GM12878 (cell line): Measurements from ENCODE around the gene CACNA1B. TPM values are rescaled to one million over a fixed set of nuclear protein-coding genes. Genes with fewer than 3 reads are reported as not detected.

ENCODE experiments used
- ATAC-seq: fragments of 200-7000 bp; cut with Tn5 transposase; 3 replicates; pipeline ENCODE4 v1.9.1; 2020; ENCODE audit warnings: mild to moderate bottlenecking, moderate library complexity
- BruUV-seq: library from RNA; stranded (reverse); fragments of 400-500 nt; replicated peaks from 2 replicates; lab custom pipeline; 2021; lab: Mats Ljungman, UMichigan
- CTCF ChIA-PET: fragments of 300-600 bp; sonication (Branson Sonifier 250); formaldehyde crosslinking; extraction: SDS; loops from one replicate; lab custom pipeline; 2021; ENCODE audit warnings: inconsistent platforms; lab: Yijun Ruan, JAX
- POLR2A ChIA-PET: fragments of 350-600 bp; formaldehyde crosslinking; extraction: SDS; loops from one replicate; lab custom pipeline; 2021; ENCODE audit warnings: inconsistent platforms; lab: Charles Lee
- RAD21 ChIA-PET: fragments of 300-600 bp; sonication (Branson Sonifier 250); formaldehyde crosslinking; loops from one replicate; lab custom pipeline; 2023; ENCODE audit warnings: antibody characterized with exemption; ENCODE audit not compliant: unreplicated experiment; lab: Charles Lee
- SMC1A ChIA-PET: fragments of 300-600 bp; sonication (Branson Sonifier 250); formaldehyde crosslinking; loops from one replicate; lab custom pipeline; 2023; ENCODE audit not compliant: unreplicated experiment, uncharacterized antibody; lab: Charles Lee
- DNase-seq: peaks from one replicate; pipeline ENCODE4 v3.0.0-alpha.2; 2011; ENCODE audit warnings: low read depth, low spot score
- FAIRE-seq: peaks from 3 replicates; lab custom pipeline; 2011; peaks lifted over from hg19 to GRCh38; lab: Jason Lieb, UNC
- H2AFZ ChIP-seq: 2 replicates; pipeline ENCODE4 v1.6.0; 2011; ENCODE audit warnings: low read depth, low read length, control low read depth; ENCODE audit not compliant: control insufficient read depth
- H3K27ac ChIP-seq: 2 replicates; pipeline ENCODE4 v1.5.1; 2011; ENCODE audit warnings: control low read depth; ENCODE audit not compliant: control insufficient read depth, insufficient read depth
- H3K27me3 ChIP-seq, 2 experiments: replicated peaks in 1 of 2; 2 replicates each; pipeline versions ENCODE4 v1.6.0 to v1.6.1; 2011; ENCODE audit warnings: low read length in 1 of 2; ENCODE audit not compliant: control insufficient read depth in 2 of 2, insufficient read depth in 2 of 2
- H3K36me3 ChIP-seq, 2 experiments: 2 replicates each; pipeline ENCODE4 v1.5.1; 2011; ENCODE audit warnings: low read length in 1 of 2; ENCODE audit not compliant: control insufficient read depth in 2 of 2, insufficient read depth in 2 of 2
- H3K4me1 ChIP-seq: 2 replicates; pipeline ENCODE4 v1.6.1; 2011; ENCODE audit warnings: mild to moderate bottlenecking, low read length, moderate library complexity, mixed read lengths; ENCODE audit not compliant: control insufficient read depth, insufficient read depth
- H3K4me2 ChIP-seq: 2 replicates; pipeline ENCODE4 v1.6.0; 2011; ENCODE audit warnings: control low read depth; ENCODE audit not compliant: control insufficient read depth, insufficient read depth
- H3K4me3 ChIP-seq: fragments of 200-600 bp; sonication (generic); 2 replicates; pipeline ENCODE4 v1.5.1; 2016
- H3K79me2 ChIP-seq: 2 replicates; pipeline ENCODE4 v1.6.0; 2011; ENCODE audit warnings: low read length; ENCODE audit not compliant: control insufficient read depth, insufficient read depth
- H3K9ac ChIP-seq: 2 replicates; pipeline ENCODE4 v1.8.0; 2011; ENCODE audit warnings: low read length, control low read depth, mixed read lengths; ENCODE audit not compliant: control insufficient read depth, insufficient read depth
- H3K9me3 ChIP-seq: replicated peaks from 3 replicates; pipeline ENCODE4 v1.5.1; 2011; ENCODE audit warnings: mild to moderate bottlenecking, low read length; ENCODE audit not compliant: control insufficient read depth, insufficient read depth
- H4K20me1 ChIP-seq: 2 replicates; pipeline ENCODE4 v1.6.0; 2011; ENCODE audit not compliant: control insufficient read depth, insufficient read depth
- BMI1 ChIP-seq: fragments of 450-650 bp; IDR thresholded peaks from 2 replicates; pipeline ENCODE4 v1.6.1; 2016; ENCODE audit warnings: mild to moderate bottlenecking, moderate library complexity, borderline replicate concordance
- RAD21 ChIP-seq: IDR thresholded peaks from 2 replicates; pipeline ENCODE4 v1.6.1; 2011; ENCODE audit warnings: mild to moderate bottlenecking, low read depth, low read length, moderate library complexity; ENCODE audit not compliant: insufficient read depth
- RAD51 ChIP-seq: fragments of 450-650 bp; IDR thresholded peaks from 2 replicates; pipeline ENCODE4 v1.6.1; 2016; ENCODE audit warnings: moderate library complexity, mild to moderate bottlenecking, inconsistent platforms
- TAF1 ChIP-seq: IDR thresholded peaks from 2 replicates; pipeline ENCODE4 v1.6.1; 2011; ENCODE audit warnings: mild to moderate bottlenecking, low read depth, low read length, borderline replicate concordance
- TARDBP ChIP-seq: IDR thresholded peaks from 2 replicates; pipeline ENCODE4 v1.6.1; 2016; ENCODE audit warnings: borderline replicate concordance
- ZBED1 ChIP-seq: IDR thresholded peaks from 2 replicates; pipeline ENCODE4 v1.6.1; 2016; ENCODE audit warnings: borderline replicate concordance
- ZNF24 ChIP-seq: fragments of 450-650 bp; IDR thresholded peaks from 2 replicates; pipeline ENCODE4 v1.6.1; 2017; ENCODE audit warnings: antibody characterized with exemption, mild to moderate bottlenecking
- ZSCAN29 ChIP-seq: fragments of 450-650 bp; IDR thresholded peaks from 2 replicates; pipeline ENCODE4 v1.6.1; 2017; ENCODE audit warnings: mild to moderate bottlenecking, moderate library complexity
- whole genome bisulfite sequencing: methylation state at CpG from one replicate; pipeline ENCODE4 v1.1.6; 2016; ENCODE audit warnings: low lambda C conversion rate; ENCODE audit not compliant: insufficient replicate concordance, insufficient coverage; ENCODE audit errors: missing lambda C conversion rate; 5-methylcytosine and 5-hydroxymethylcytosine counted together
- in situ Hi-C: fragments of 300-500 bp; cut with MboI; formaldehyde crosslinking; loops from 9 replicates; pipeline ENCODE4 v1.14.3; 2018; ENCODE audit warnings: mixed read lengths
- intact Hi-C: fragments of 100-400 bp; cut with micrococcal nuclease; formaldehyde crosslinking; loops from one replicate; pipeline ENCODE4 v1.14.2; 2022; ENCODE audit not compliant: unreplicated experiment
- polyA plus RNA-seq, 11 experiments: library from polyadenylated mRNA; depleted of rRNA in 4 of 11; unstranded in 6 of 11; stranded (reverse) in 5 of 11; fragments of >200 nt; fragmentation: Nextera tagmentation in 4 of 11; fragmentation: Illumina TruSeq in 1 of 11; extraction: Ambion mirVana in 4 of 11; extraction: Trizol in 1 of 11; gene quantifications; 1 replicate in 1 of 11; 2 replicates in 10 of 11; pipeline versions ENCODE4 v1.2.1 to v1.2.3, GENCODE V29; 2011 to 2016; ENCODE audit warnings: inconsistent platforms in 2 of 11, missing spikeins in 2 of 11, low read depth in 1 of 11
- total RNA-seq, 4 experiments: library from RNA; depleted of rRNA in 3 of 4; stranded (reverse); fragments of >200 nt in 3 of 4; fragmentation: Illumina TruSeq in 1 of 4; extraction: Trizol in 1 of 4; gene quantifications; 2 replicates each; pipeline versions ENCODE4 v1.2.1 to v1.2.3, GENCODE V29; 2013 to 2021
- TF ChIP-seq, protein P1 (sequence below): fragments of 450-650 bp; IDR thresholded peaks from 2 replicates; pipeline ENCODE4 v1.6.1; 2017; ENCODE audit warnings: mild to moderate bottlenecking, low read depth, inconsistent platforms; ENCODE audit not compliant: poor library complexity, severe bottlenecking
- TF ChIP-seq, protein P2 (sequence below): IDR thresholded peaks from 2 replicates; pipeline ENCODE4 v1.6.1; 2011; ENCODE audit warnings: borderline replicate concordance, low read depth, mild to moderate bottlenecking, moderate library complexity, low read length; ENCODE audit not compliant: insufficient read depth, poor library complexity, severe bottlenecking
- TF ChIP-seq, protein P3 (sequence below), 3 experiments: IDR thresholded peaks in 2 of 3; conservative IDR thresholded peaks in 1 of 3; 2 replicates each; pipeline ENCODE4 v1.5.1; 2011; ENCODE audit warnings: low read depth in 3 of 3, low read length in 3 of 3, mild to moderate bottlenecking in 3 of 3, control low read depth in 2 of 3, moderate library complexity in 2 of 3, inconsistent platforms in 1 of 3, mixed read lengths in 1 of 3; ENCODE audit not compliant: control insufficient read depth in 2 of 3, insufficient read depth in 1 of 3; ENCODE audit errors: extremely low read depth in 1 of 3
- TF ChIP-seq, protein P4 (sequence below): IDR thresholded peaks from 2 replicates; pipeline ENCODE4 v1.6.1; 2011; ENCODE audit warnings: low read depth, mild to moderate bottlenecking, low read length, moderate library complexity, borderline replicate concordance; ENCODE audit errors: extremely low read depth
- TF ChIP-seq, protein P5 (sequence below): fragments of 450-650 bp; formaldehyde crosslinking; IDR thresholded peaks from 2 replicates; pipeline ENCODE4 v1.4.0; 2020; ENCODE audit warnings: mild to moderate bottlenecking, moderate library complexity

Gene CACNA1B
- total and polyA plus RNA-seq, 10 of the 15 experiments (the other 5 are each of a cell fraction or from before 2014, with no cell fraction given): 0.01 to 0.03 (median 0.01) TPM; not detected in 7

DNA sequence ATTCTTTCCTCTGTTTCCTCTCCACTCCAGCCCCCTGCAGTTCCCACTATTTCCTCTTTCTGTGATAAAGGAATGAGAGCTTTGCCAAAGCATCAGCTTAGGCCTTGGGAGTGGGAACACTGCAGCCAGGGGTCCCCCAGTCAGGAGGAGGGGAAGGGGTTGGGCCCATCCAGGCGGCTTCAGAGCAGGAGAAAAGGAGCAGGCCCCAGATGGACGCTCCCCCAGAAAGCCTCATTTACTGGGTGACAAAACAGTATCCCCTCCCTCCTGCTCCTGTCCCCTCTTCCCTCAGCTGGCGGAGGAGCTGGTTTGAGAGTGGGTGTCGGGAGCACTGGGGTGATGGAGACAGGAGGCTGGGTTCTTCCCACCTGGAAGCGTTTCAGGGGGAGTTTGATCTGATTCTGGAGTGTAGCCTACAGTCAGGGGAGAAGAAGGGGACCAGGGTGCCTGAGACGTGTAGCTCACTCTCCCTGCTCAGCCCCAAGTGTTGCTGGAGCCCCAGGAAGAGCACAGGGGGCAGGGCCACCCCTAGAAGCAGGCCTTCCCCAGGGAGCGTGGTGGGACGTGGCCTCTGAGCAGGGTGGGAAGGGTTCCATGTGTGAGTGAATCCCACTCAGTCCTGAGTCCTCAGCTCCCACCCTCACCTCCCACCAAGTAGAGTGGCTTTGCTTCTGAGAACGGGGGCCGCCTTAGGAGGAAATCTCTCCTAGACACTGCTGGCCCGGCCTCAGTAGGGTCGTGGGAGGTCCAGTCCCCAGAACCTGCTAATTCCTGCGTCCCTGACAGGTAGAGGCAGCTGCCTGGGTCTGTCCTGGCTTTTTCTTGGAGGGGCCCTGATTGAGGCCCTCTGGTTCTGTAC lies 173.1 kb downstream of the CACNA1B start:
- Histone ChIP-seq H3K27ac (no peak overlapping the region), H3K9ac (no peak overlapping the region), H3K79me2 (no peaks in the 10 kb centered on the region), H3K36me3 (no peaks in the 10 kb centered on the region), H4K20me1 (no peaks in the 10 kb centered on the region), H3K4me1 (no peaks in the 10 kb centered on the region), H3K4me3 (no peak overlapping the region), H2AFZ (no peak overlapping the region), H3K4me2 (no peak overlapping the region), H3K27me3 (peaks cover 0 to 2% of the 10 kb centered on the region in 2 experiments; a peak in 3 of 4 replicates), H3K9me3 (no peaks in the 10 kb centered on the region)
- DNase-seq: no peak
- ChIA-PET RAD21 (no interaction called here), CTCF (no interaction called here), SMC1A (no interaction called here), POLR2A (no interaction called here)
- TF ChIP-seq, protein P1, sequence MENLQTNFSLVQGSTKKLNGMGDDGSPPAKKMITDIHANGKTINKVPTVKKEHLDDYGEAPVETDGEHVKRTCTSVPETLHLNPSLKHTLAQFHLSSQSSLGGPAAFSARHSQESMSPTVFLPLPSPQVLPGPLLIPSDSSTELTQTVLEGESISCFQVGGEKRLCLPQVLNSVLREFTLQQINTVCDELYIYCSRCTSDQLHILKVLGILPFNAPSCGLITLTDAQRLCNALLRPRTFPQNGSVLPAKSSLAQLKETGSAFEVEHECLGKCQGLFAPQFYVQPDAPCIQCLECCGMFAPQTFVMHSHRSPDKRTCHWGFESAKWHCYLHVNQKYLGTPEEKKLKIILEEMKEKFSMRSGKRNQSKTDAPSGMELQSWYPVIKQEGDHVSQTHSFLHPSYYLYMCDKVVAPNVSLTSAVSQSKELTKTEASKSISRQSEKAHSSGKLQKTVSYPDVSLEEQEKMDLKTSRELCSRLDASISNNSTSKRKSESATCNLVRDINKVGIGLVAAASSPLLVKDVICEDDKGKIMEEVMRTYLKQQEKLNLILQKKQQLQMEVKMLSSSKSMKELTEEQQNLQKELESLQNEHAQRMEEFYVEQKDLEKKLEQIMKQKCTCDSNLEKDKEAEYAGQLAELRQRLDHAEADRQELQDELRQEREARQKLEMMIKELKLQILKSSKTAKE: no peak
- TF ChIP-seq RAD21 (no peak), TAF1 (no peak), BMI1 (no peak), ZNF24 (no peak), ZBED1 (no peak), TARDBP (no peak), RAD51 (no peak), ZSCAN29 (no peak)
- TF ChIP-seq, protein P2, sequence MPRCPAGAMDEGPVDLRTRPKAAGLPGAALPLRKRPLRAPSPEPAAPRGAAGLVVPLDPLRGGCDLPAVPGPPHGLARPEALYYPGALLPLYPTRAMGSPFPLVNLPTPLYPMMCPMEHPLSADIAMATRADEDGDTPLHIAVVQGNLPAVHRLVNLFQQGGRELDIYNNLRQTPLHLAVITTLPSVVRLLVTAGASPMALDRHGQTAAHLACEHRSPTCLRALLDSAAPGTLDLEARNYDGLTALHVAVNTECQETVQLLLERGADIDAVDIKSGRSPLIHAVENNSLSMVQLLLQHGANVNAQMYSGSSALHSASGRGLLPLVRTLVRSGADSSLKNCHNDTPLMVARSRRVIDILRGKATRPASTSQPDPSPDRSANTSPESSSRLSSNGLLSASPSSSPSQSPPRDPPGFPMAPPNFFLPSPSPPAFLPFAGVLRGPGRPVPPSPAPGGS: no peak
- TF ChIP-seq, protein P3, sequence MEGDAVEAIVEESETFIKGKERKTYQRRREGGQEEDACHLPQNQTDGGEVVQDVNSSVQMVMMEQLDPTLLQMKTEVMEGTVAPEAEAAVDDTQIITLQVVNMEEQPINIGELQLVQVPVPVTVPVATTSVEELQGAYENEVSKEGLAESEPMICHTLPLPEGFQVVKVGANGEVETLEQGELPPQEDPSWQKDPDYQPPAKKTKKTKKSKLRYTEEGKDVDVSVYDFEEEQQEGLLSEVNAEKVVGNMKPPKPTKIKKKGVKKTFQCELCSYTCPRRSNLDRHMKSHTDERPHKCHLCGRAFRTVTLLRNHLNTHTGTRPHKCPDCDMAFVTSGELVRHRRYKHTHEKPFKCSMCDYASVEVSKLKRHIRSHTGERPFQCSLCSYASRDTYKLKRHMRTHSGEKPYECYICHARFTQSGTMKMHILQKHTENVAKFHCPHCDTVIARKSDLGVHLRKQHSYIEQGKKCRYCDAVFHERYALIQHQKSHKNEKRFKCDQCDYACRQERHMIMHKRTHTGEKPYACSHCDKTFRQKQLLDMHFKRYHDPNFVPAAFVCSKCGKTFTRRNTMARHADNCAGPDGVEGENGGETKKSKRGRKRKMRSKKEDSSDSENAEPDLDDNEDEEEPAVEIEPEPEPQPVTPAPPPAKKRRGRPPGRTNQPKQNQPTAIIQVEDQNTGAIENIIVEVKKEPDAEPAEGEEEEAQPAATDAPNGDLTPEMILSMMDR (IDR thresholded peaks at IDR 0.05 in 2 of 3, conservative IDR thresholded peaks at IDR 0.05 in 1 of 3; ENCODE audit: control insufficient read depth in 2 of 3, extremely low read depth in 1 of 3, insufficient read depth in 1 of 3, low read depth in 3 of 3, low read length in 3 of 3): no peak
- TF ChIP-seq, protein P4, sequence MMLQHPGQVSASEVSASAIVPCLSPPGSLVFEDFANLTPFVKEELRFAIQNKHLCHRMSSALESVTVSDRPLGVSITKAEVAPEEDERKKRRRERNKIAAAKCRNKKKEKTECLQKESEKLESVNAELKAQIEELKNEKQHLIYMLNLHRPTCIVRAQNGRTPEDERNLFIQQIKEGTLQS: no peak
- TF ChIP-seq, protein P5, sequence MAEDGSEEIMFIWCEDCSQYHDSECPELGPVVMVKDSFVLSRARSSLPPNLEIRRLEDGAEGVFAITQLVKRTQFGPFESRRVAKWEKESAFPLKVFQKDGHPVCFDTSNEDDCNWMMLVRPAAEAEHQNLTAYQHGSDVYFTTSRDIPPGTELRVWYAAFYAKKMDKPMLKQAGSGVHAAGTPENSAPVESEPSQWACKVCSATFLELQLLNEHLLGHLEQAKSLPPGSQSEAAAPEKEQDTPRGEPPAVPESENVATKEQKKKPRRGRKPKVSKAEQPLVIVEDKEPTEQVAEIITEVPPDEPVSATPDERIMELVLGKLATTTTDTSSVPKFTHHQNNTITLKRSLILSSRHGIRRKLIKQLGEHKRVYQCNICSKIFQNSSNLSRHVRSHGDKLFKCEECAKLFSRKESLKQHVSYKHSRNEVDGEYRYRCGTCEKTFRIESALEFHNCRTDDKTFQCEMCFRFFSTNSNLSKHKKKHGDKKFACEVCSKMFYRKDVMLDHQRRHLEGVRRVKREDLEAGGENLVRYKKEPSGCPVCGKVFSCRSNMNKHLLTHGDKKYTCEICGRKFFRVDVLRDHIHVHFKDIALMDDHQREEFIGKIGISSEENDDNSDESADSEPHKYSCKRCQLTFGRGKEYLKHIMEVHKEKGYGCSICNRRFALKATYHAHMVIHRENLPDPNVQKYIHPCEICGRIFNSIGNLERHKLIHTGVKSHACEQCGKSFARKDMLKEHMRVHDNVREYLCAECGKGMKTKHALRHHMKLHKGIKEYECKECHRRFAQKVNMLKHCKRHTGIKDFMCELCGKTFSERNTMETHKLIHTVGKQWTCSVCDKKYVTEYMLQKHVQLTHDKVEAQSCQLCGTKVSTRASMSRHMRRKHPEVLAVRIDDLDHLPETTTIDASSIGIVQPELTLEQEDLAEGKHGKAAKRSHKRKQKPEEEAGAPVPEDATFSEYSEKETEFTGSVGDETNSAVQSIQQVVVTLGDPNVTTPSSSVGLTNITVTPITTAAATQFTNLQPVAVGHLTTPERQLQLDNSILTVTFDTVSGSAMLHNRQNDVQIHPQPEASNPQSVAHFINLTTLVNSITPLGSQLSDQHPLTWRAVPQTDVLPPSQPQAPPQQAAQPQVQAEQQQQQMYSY (CRISPR knock-in tag): no peak
- no TSS peak for BruUV-seq
- in situ Hi-C loops: no loop called here
- intact Hi-C loops: no loop called here
- WGBS: 10% methylated on average over 13 of the region's 13 CpGs
- no peak for FAIRE-seq
- ATAC-seq: no peak
